Raji (cell line): Measurements from ENCODE around the gene CDC5L.

ENCODE experiments used
- POLR2A ChIP-seq: IDR thresholded peaks from 2 replicates; pipeline ENCODE4 v1.6.1; 2011; ENCODE audit warnings: low read depth, low read length, control low read depth; ENCODE audit not compliant: insufficient read depth

Gene CDC5L

GRCh38 chr6:44428682-44429081, 41.2 kb downstream of the CDC5L start:
- TF ChIP-seq POLR2A = no peak

GRCh38 chr6:44430326-44430725, 42.8 kb downstream of the CDC5L start:
- TF ChIP-seq POLR2A = no peak

GRCh38 chr6:44431118-44431725, 43.7 kb downstream of the CDC5L start:
- TF ChIP-seq POLR2A = no peak

- no peak for TF ChIP-seq POLR2A
These were observed 44.7 kb downstream of the CDC5L start for GRCh38 chr6:44432227-44432626.

- TF ChIP-seq POLR2A = no peak
These were observed 45.2 kb downstream of the CDC5L start for GRCh38 chr6:44432726-44433125.

- TF ChIP-seq POLR2A = no peak
These were observed 48.0 kb downstream of the CDC5L start for GRCh38 chr6:44435500-44435899.

GRCh38 chr6:44438827-44439226, 51.3 kb downstream of the CDC5L start:
- no peak for TF ChIP-seq POLR2A

GRCh38 chr6:44439270-44440045, 52.0 kb downstream of the CDC5L start:
- no peak for TF ChIP-seq POLR2A

- no peak for TF ChIP-seq POLR2A
These were observed 53.8 kb downstream of the CDC5L start for GRCh38 chr6:44441091-44441855.

GRCh38 chr6:44442236-44442635, 54.7 kb downstream of the CDC5L start:
- no peak for TF ChIP-seq POLR2A

- no peak for TF ChIP-seq POLR2A
These were observed 55.4 kb downstream of the CDC5L start for GRCh38 chr6:44442833-44443444.

GRCh38 chr6:44444853-44445252, 57.3 kb downstream of the CDC5L start:
- TF ChIP-seq POLR2A = no peak

GRCh38 chr6:44446626-44447300, 59.3 kb downstream of the CDC5L start:
- no peak for TF ChIP-seq POLR2A

- no peak for TF ChIP-seq POLR2A
These were observed 64.5 kb downstream of the CDC5L start for GRCh38 chr6:44451803-44452695.
